DOHH2 (cell line): ENCODE measurements around the gene SVIL.

Experiments used
- CTCF ChIP-seq: fragments of 200-600 bp; sonication (generic); IDR thresholded peaks from one replicate; pipeline ENCODE4 v1.5.1; 2014; ENCODE audit warnings: antibody characterized with exemption, mild to moderate bottlenecking, low read depth, low read length; ENCODE audit not compliant: poor library complexity, severe bottlenecking
- EZH2phosphoT487 ChIP-seq: fragments of 200-600 bp; sonication (generic); IDR thresholded peaks from 2 replicates; pipeline ENCODE4 v1.6.1; 2017; ENCODE audit warnings: borderline replicate concordance, mild to moderate bottlenecking, antibody characterized with exemption, low read length, moderate library complexity, mixed read lengths

DNA sequence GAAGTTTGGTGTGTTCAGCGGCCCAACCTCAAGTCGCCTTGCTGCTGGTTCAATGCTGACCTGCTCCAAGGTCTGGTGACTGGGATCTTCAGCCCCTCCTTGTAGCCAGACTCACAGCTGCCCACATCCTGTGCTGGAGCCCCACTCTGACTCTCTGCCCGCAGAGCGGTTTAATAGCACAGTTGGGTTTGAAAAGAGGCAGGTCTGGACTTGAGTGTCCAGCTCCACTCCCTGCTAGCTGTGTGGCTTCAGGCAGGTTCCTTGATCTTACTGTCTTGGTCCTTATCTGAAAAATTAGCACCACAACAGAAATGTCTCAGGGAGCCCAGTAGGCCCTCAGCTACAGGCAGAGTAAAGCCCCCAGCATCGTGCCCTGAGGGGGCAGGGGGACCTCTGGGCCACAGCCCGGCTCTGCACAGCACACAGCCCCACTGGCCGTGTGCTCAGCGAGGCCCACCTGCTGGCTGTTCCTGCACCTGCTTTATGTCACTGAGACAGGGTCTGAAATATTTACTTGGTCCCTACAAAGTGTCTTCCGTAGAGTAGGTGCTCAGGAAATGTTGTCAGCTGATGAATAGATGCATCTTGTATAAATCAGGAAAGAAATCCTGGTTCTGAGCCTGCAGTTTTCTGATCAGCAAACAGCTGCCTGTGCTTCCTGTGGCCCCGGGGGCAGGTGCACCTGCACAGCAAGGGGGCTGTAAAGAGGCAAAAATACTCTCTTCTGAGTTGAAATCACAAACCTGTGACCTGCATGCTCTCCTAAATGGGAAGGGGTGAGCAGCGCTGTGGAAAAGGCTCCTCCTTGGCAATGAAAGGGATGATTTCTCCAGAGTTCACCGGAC is 155.5 kb downstream of the SVIL start:
- TF ChIP-seq CTCF (no peak), EZH2phosphoT487 (no peak)
